ENCODE measurements around the gene TSHZ2. TPM values are rescaled to one million over a fixed set of nuclear protein-coding genes. Genes with fewer than 3 reads are reported as not detected.
A peak's percentile ranks its signal among the peaks of the same experiment; 100 is the strongest.

The TSHZ2 gene
- total and polyA plus RNA-seq, 4 donors, result 0.93 to 8.8 (median 3.8) TPM

GRCh38 chr20:53439046-53439445 lies 466.9 kb downstream of the TSHZ2 start:
- peaks cover 0 to 1% (median 0%) of the 10 kb centered on the region in 4 donors for H3K9me3 ChIP-seq (ENCODE audit: control insufficient read depth in 4 of 4, insufficient read depth in 3 of 4, low read length in 3 of 4)
- TF ChIP-seq CTCF (IDR thresholded peaks at IDR 0.05; ENCODE audit: control extremely low read depth, extremely low read depth), result no peak
- no peaks in the 10 kb centered on the region for H3K27me3 ChIP-seq (ENCODE audit: control insufficient read depth in 3 of 3, insufficient read depth in 3 of 3, low read length in 2 of 3)
- H3K9ac ChIP-seq (ENCODE audit: insufficient read depth in 1 of 2, low read length in 2 of 2), result no peak overlapping the region
- ATAC-seq (ENCODE audit: insufficient read depth, low FRiP score) (no peak), DNase-seq (peak in 2 of 3 donors; percentile 53 to 57)
- H3K27ac ChIP-seq (ENCODE audit: low read depth in 1 of 2, low read length in 1 of 2), result no peak overlapping the region
- H3K36me3 ChIP-seq (ENCODE audit: control insufficient read depth in 4 of 4, insufficient read depth in 4 of 4, low read length in 4 of 4), result no peaks in the 10 kb centered on the region
- H3K4me3 ChIP-seq, result no peak overlapping the region
- 82 to 90% methylated on average over 1 of the region's 1 CpG for WGBS, 2 donors
- H3K4me1 ChIP-seq (ENCODE audit: control insufficient read depth in 5 of 5, insufficient read depth in 5 of 5, low read length in 5 of 5), result peaks cover 0 to 27% (median under 1%) of the 10 kb centered on the region in 5 donors

GRCh38 chr20:53439616-53440015 lies 467.5 kb downstream of the TSHZ2 start:
- DNase-seq (peak in 1 of 3 donors; percentile 53), ATAC-seq (ENCODE audit: insufficient read depth, low FRiP score) (no peak)
- H3K4me3 ChIP-seq, result no peak overlapping the region
- no peak overlapping the region for H3K9ac ChIP-seq (ENCODE audit: insufficient read depth in 1 of 2, low read length in 2 of 2)
- TF ChIP-seq CTCF (IDR thresholded peaks at IDR 0.05; ENCODE audit: control extremely low read depth, extremely low read depth), result no peak
- 73 to 88% methylated on average over 2 of the region's 2 CpGs for WGBS, 2 donors
- H3K9me3 ChIP-seq (ENCODE audit: control insufficient read depth in 4 of 4, insufficient read depth in 3 of 4, low read length in 3 of 4), result peaks cover 0 to 1% (median 0%) of the 10 kb centered on the region in 4 donors
- H3K36me3 ChIP-seq (ENCODE audit: control insufficient read depth in 4 of 4, insufficient read depth in 4 of 4, low read length in 4 of 4), result no peaks in the 10 kb centered on the region
- H3K27ac ChIP-seq (ENCODE audit: low read depth in 1 of 2, low read length in 1 of 2), result no peak overlapping the region
- no peaks in the 10 kb centered on the region for H3K27me3 ChIP-seq (ENCODE audit: control insufficient read depth in 3 of 3, insufficient read depth in 3 of 3, low read length in 2 of 3)
- peaks cover 0 to 33% (median 6%) of the 10 kb centered on the region in 5 donors for H3K4me1 ChIP-seq (ENCODE audit: control insufficient read depth in 5 of 5, insufficient read depth in 5 of 5, low read length in 5 of 5)

GRCh38 chr20:53444401-53445149 lies 472.4 kb downstream of the TSHZ2 start:
- no peak overlapping the region for H3K4me3 ChIP-seq
- H3K36me3 ChIP-seq (ENCODE audit: control insufficient read depth in 4 of 4, insufficient read depth in 4 of 4, low read length in 4 of 4), result peaks cover 0 to 5% (median 0%) of the 10 kb centered on the region in 4 donors
- DNase-seq, result peak; percentile 27 to 75 (median 46)
- ATAC-seq (ENCODE audit: insufficient read depth, low FRiP score), result no peak
- H3K27me3 ChIP-seq (ENCODE audit: control insufficient read depth in 3 of 3, insufficient read depth in 3 of 3, low read length in 2 of 3), result no peaks in the 10 kb centered on the region
- H3K9me3 ChIP-seq (ENCODE audit: control insufficient read depth in 4 of 4, insufficient read depth in 3 of 4, low read length in 3 of 4), result peaks cover 0 to 7% (median 1%) of the 10 kb centered on the region in 4 donors
- H3K27ac ChIP-seq (ENCODE audit: low read depth in 1 of 2, low read length in 1 of 2), result no peak overlapping the region
- WGBS, 2 donors, result 42 to 75% methylated on average over 9 of the region's 9 CpGs
- no peak overlapping the region for H3K9ac ChIP-seq (ENCODE audit: insufficient read depth in 1 of 2, low read length in 2 of 2)
- no peak for TF ChIP-seq CTCF (IDR thresholded peaks at IDR 0.05; ENCODE audit: control extremely low read depth, extremely low read depth)
- H3K4me1 ChIP-seq (ENCODE audit: control insufficient read depth in 5 of 5, insufficient read depth in 5 of 5, low read length in 5 of 5), result peaks cover 0 to 39% (median 7%) of the 10 kb centered on the region in 5 donors
